Chondrocyte (in vitro differentiated cells): ENCODE results near the gene FIBCD1. TPM values are rescaled to one million over a fixed set of nuclear protein-coding genes. Genes with fewer than 3 reads are reported as not detected.

Experiments
- DNase-seq: peaks from one replicate; pipeline ENCODE4 v3.0.0; 2021; ENCODE audit warnings: mixed read lengths, low spot score
- H3K27ac Mint-ChIP-seq: one replicate; pipeline ENCODE4 v1.8.0; 2021; ENCODE audit warnings: mild to moderate bottlenecking, moderate library complexity, mixed read lengths; ENCODE audit not compliant: unreplicated experiment
- H3K27me3 Mint-ChIP-seq: 2 replicates; pipeline ENCODE4 v1.8.0; 2021; ENCODE audit warnings: low read depth, mixed read lengths
- H3K36me3 Mint-ChIP-seq: 2 replicates; pipeline ENCODE4 v1.8.0; 2021; ENCODE audit warnings: low read depth, mixed read lengths
- H3K4me1 Mint-ChIP-seq: 2 replicates; pipeline ENCODE4 v1.8.0; 2021; ENCODE audit warnings: low read depth, mild to moderate bottlenecking, mixed read lengths
- H3K4me3 Mint-ChIP-seq: one replicate; pipeline ENCODE4 v1.8.0; 2021; ENCODE audit warnings: mild to moderate bottlenecking, moderate library complexity, mixed read lengths; ENCODE audit not compliant: unreplicated experiment
- H3K9me3 Mint-ChIP-seq: 2 replicates; pipeline ENCODE4 v1.8.0; 2021; ENCODE audit warnings: low read depth, mixed read lengths
- total RNA-seq: library from RNA; stranded (reverse); gene quantifications from 3 replicates; pipeline ENCODE4 v1.2.1, GENCODE V29; 2021
- TF ChIP-seq, protein P1 (sequence below): fragments of 200-600 bp; sonication (generic); IDR thresholded peaks from 2 replicates; pipeline ENCODE4 v1.5.0; 2021; ENCODE audit warnings: antibody characterized with exemption, mild to moderate bottlenecking, moderate library complexity

Gene FIBCD1
- total RNA-seq, 1 donor from 2014 or later = 8.3 TPM

- no peak overlapping the region for H3K4me3 Mint-ChIP-seq
- TF ChIP-seq, protein P1, sequence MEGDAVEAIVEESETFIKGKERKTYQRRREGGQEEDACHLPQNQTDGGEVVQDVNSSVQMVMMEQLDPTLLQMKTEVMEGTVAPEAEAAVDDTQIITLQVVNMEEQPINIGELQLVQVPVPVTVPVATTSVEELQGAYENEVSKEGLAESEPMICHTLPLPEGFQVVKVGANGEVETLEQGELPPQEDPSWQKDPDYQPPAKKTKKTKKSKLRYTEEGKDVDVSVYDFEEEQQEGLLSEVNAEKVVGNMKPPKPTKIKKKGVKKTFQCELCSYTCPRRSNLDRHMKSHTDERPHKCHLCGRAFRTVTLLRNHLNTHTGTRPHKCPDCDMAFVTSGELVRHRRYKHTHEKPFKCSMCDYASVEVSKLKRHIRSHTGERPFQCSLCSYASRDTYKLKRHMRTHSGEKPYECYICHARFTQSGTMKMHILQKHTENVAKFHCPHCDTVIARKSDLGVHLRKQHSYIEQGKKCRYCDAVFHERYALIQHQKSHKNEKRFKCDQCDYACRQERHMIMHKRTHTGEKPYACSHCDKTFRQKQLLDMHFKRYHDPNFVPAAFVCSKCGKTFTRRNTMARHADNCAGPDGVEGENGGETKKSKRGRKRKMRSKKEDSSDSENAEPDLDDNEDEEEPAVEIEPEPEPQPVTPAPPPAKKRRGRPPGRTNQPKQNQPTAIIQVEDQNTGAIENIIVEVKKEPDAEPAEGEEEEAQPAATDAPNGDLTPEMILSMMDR = no peak
- H3K36me3 Mint-ChIP-seq = no peaks in the 10 kb centered on the region
- H3K27me3 Mint-ChIP-seq = peaks cover 11% of the 10 kb centered on the region
- H3K27ac Mint-ChIP-seq = no peak overlapping the region
- peak; percentile 72 for DNase-seq
- H3K4me1 Mint-ChIP-seq = no peaks in the 10 kb centered on the region
- H3K9me3 Mint-ChIP-seq = peaks cover 2% of the 10 kb centered on the region
Measured at GRCh38 chr9:130983359-130983670, 44.3 kb upstream of the FIBCD1 start.

- Mint-ChIP-seq H3K9me3 (no peaks in the 10 kb centered on the region), H3K4me1 (no peaks in the 10 kb centered on the region), H3K27me3 (peaks cover 11% of the 10 kb centered on the region), H3K36me3 (no peaks in the 10 kb centered on the region), H3K27ac (no peak overlapping the region), H3K4me3 (no peak overlapping the region)
- DNase-seq = peak; percentile 72
- TF ChIP-seq, protein P1 = no peak
Measured at GRCh38 chr9:130982636-130983358, 43.8 kb upstream of the FIBCD1 start.

DNA sequence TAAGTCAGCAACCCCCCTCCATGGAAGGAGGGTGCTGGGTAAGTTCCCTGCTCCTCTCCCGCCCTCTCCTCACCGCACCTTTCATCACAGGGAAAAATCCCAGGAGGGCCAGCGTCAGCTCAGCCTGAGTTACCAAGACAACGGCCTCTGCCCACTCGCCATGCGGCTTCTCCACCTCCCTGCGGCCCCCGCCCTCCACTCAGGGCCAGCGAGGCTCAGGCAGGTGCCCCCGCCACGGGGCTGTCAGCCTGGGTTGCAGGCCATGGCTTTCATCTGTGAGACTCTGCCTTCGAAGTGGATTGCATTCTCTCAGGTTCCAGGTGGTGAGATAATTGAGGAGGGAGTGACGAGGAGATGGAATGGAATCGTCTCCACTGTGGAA, 42.7 kb upstream of the FIBCD1 start:
- no peak overlapping the region for H3K27ac Mint-ChIP-seq
- no peaks in the 10 kb centered on the region for H3K9me3 Mint-ChIP-seq
- H3K36me3 Mint-ChIP-seq = no peaks in the 10 kb centered on the region
- no peak overlapping the region for H3K4me3 Mint-ChIP-seq
- peak; percentile 85 for DNase-seq
- H3K4me1 Mint-ChIP-seq = no peaks in the 10 kb centered on the region
- TF ChIP-seq, protein P1 = no peak
- peaks cover 8% of the 10 kb centered on the region for H3K27me3 Mint-ChIP-seq

DNA sequence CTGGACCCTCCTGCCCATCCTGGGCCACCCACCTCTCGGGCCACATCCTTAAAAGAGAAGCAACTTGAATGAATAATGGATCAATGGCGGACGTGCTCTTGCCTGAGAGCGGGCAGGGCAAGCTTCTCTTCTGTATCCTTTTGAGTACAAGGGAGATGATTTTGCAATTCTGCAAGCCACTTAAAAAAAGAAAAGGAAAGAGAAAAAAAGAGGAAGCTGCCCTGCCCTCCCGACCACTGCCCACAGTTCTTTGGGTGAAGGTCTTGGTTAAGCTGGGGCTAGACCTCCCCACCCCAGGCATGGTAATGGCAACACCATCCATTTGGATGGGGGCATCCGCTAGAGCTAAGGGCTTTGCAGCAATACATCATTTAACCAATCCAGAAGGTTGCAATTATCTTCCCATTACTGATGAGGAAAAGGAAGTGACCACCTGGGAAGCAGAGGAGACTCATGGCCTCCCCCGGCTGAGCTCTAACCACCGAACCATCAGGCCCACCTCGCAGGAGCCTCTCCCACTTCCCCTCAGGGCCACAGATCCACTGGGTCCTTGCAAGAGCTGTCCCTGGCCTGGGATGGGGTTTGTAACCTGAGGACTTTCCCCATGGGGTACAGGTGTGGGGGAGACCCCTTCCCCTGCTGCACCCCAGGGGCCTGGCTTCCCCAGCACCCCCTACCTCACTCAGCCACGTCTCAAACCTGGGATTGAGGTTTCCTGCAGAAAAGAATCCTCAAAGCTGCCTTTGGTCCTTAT, 42.1 kb upstream of the FIBCD1 start:
- Mint-ChIP-seq H3K9me3 (no peaks in the 10 kb centered on the region), H3K27ac (no peak overlapping the region), H3K4me3 (no peak overlapping the region), H3K4me1 (no peaks in the 10 kb centered on the region), H3K36me3 (no peaks in the 10 kb centered on the region), H3K27me3 (peaks cover 7% of the 10 kb centered on the region)
- no peak for DNase-seq
- TF ChIP-seq, protein P1 = no peak

DNA sequence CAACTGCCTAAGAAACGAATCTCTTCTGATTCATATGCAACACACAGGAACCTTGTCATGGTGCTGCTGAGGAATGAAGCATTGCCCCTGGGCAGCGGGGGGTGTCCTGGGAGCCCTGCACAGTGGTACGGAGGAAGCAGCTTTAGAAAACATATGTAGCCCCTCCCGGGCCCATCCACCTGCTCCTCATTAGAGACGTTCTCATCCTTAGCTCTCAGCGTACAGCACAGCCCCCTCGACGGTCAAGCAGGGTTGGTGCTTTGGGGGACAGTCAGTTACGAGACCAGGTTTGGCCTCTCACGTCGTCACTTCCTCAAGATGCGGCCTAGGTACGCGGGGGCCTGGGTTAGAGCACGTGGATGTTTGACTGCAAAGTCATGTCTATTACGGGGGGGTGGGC, 41.5 kb upstream of the FIBCD1 start:
- Mint-ChIP-seq H3K4me1 (no peaks in the 10 kb centered on the region), H3K27ac (no peak overlapping the region), H3K4me3 (no peak overlapping the region), H3K27me3 (peaks cover 7% of the 10 kb centered on the region), H3K9me3 (no peaks in the 10 kb centered on the region), H3K36me3 (no peaks in the 10 kb centered on the region)
- TF ChIP-seq, protein P1 = no peak
- no peak for DNase-seq
